H1 (cell line): ENCODE data around the gene GPR17. TPM values are rescaled to one million over a fixed set of nuclear protein-coding genes. Genes with fewer than 3 reads are reported as not detected.
A peak's percentile ranks its signal among the peaks of the same experiment; 100 is the strongest.

Experiments
- KDM4A ChIP-seq: IDR thresholded peaks from one replicate; pipeline ENCODE4 v1.7.1; 2012; ENCODE audit warnings: low read depth, mild to moderate bottlenecking, moderate library complexity, low read length, inconsistent platforms; ENCODE audit not compliant: severe bottlenecking
- SAP30 ChIP-seq: fragments of 300-600 bp; sonication (generic); IDR thresholded peaks from 2 replicates; pipeline ENCODE4 v1.7.1; 2012; ENCODE audit warnings: low read length, moderate library complexity, mild to moderate bottlenecking, inconsistent platforms; ENCODE audit not compliant: insufficient read depth, insufficient replicate concordance
- polyA plus RNA-seq, 7 experiments: library from polyadenylated mRNA; depleted of rRNA in 3 of 7; stranded (reverse) in 5 of 7; unstranded in 2 of 7; fragments of >200 nt in 5 of 7; fragments of 200-250 nt in 2 of 7; gene quantifications; 1 replicate in 5 of 7; 2 replicates in 1 of 7; 4 replicates in 1 of 7; pipeline versions ENCODE4 v1.2.1 to v1.2.3, GENCODE V29; 2011 to 2013; ENCODE audit warnings: missing spikeins in 2 of 7, mixed read lengths in 2 of 7
- total RNA-seq: library from RNA; stranded (reverse); fragmentation: NEBNext Ultra II Directional; extraction: Animal tissue kit (Norgen Biotek cat#: 25700); gene quantifications from 2 replicates; pipeline ENCODE4 v1.2.1, GENCODE V29; 2021

The GPR17 gene
- total and polyA plus RNA-seq, 2 of the 8 experiments (the other 6 are each of a cell fraction or from before 2014, with no cell fraction given): 0.03 TPM; not detected in 1

GRCh38 chr2:127674241-127675209 is 28.6 kb downstream of the GPR17 start (continued):
- TF ChIP-seq SAP30 (no peak), KDM4A (peak; percentile 77)
